Tongue (tissue), 3 donors: Measurements from ENCODE around the gene GOLGA6L25. TPM values are rescaled to one million over a fixed set of nuclear protein-coding genes. Genes with fewer than 3 reads are reported as not detected.
"Not testable (repeated sequence)": the region's sequence is repeated elsewhere in the genome, so short reads cannot be mapped to it uniquely, and the experiment has no call there.

ENCODE experiments used
- DNase-seq: peaks from one replicate; pipeline ENCODE4 v3.0.0-alpha.2; 2015
- small RNA-seq: library from RNA; depleted of rRNA; stranded (forward); fragments of <200 nt; gene quantifications from one replicate; pipeline ENCODE3, GENCODE V24; 2014; ENCODE audit warnings: low replicate concordance
- total RNA-seq: library from RNA; depleted of rRNA; stranded (reverse); fragments of >200 nt; gene quantifications from one replicate; pipeline ENCODE4 v1.2.3, GENCODE V29; 2014

GOLGA6L25 gene
- not detected for total RNA-seq

- DNase-seq: not testable (repeated sequence)
Observed at GRCh38 chr15:28553268-28553667, at the start of gene GOLGA6L25. Gene GOLGA6L25 (plus strand): TSS chr15:28553568. CDS start chr15:28553629, 61 bp downstream.

GRCh38 chr15:28508217-28508889 is 45.0 kb upstream of the GOLGA6L25 start:
- DNase-seq: not testable (repeated sequence)

GRCh38 chr15:28514128-28514527 is 39.2 kb upstream of the GOLGA6L25 start:
- not testable (repeated sequence) for DNase-seq

GRCh38 chr15:28515208-28515607 is 38.2 kb upstream of the GOLGA6L25 start:
- not testable (repeated sequence) for DNase-seq

- DNase-seq: not testable (repeated sequence)
Observed at GRCh38 chr15:28532954-28533353, 20.4 kb upstream of the GOLGA6L25 start, which contains the start of gene GOLGA8G. Gene GOLGA8G (minus strand): TSS chr15:28532971. CDS start chr15:28532909, 62 bp downstream.

- DNase-seq: not testable (repeated sequence)
Observed at GRCh38 chr15:28573351-28573750, 20.0 kb downstream of the GOLGA6L25 start.

GRCh38 chr15:28588977-28589606 is 35.7 kb downstream of the GOLGA6L25 start:
- DNase-seq: not testable (repeated sequence)

- not testable (repeated sequence) for DNase-seq
Observed at GRCh38 chr15:28589769-28590168, 36.4 kb downstream of the GOLGA6L25 start.

- DNase-seq: not testable (repeated sequence)
Observed at GRCh38 chr15:28592395-28592794, 39.0 kb downstream of the GOLGA6L25 start.

GRCh38 chr15:28593424-28594129 is 40.2 kb downstream of the GOLGA6L25 start:
- DNase-seq: not testable (repeated sequence)

GRCh38 chr15:28597471-28597870 is 44.1 kb downstream of the GOLGA6L25 start:
- DNase-seq: not testable (repeated sequence)

- DNase-seq: not testable (repeated sequence)
Observed at GRCh38 chr15:28598209-28598608, 44.8 kb downstream of the GOLGA6L25 start.

- DNase-seq: not testable (repeated sequence)
Observed at GRCh38 chr15:28602152-28602551, 48.8 kb downstream of the GOLGA6L25 start.

Small RNA genes within 50 kb of the gene (small RNA-seq; reads per million reads assigned to genes)
- gene AC138749.2 (not detected), gene RF00017 (not detected)

Other genes starting within 250 kb of the GOLGA6L25 start
- gene HERC2, start 231.4 kb upstream of the GOLGA6L25 start, total RNA-seq: 54.5 TPM
- gene GOLGA6L24, start 195.5 kb upstream of the GOLGA6L25 start, total RNA-seq: not detected
- gene GOLGA8F, start 174.9 kb upstream of the GOLGA6L25 start, total RNA-seq: not detected
- not detected for gene GOLGA8G, start 20.6 kb upstream of the GOLGA6L25 start, total RNA-seq
- 0.10 TPM for gene GOLGA8M, start 158.9 kb downstream of the GOLGA6L25 start, total RNA-seq